ENCODE data around the gene OSGIN1.

OSGIN1 gene

DNA sequence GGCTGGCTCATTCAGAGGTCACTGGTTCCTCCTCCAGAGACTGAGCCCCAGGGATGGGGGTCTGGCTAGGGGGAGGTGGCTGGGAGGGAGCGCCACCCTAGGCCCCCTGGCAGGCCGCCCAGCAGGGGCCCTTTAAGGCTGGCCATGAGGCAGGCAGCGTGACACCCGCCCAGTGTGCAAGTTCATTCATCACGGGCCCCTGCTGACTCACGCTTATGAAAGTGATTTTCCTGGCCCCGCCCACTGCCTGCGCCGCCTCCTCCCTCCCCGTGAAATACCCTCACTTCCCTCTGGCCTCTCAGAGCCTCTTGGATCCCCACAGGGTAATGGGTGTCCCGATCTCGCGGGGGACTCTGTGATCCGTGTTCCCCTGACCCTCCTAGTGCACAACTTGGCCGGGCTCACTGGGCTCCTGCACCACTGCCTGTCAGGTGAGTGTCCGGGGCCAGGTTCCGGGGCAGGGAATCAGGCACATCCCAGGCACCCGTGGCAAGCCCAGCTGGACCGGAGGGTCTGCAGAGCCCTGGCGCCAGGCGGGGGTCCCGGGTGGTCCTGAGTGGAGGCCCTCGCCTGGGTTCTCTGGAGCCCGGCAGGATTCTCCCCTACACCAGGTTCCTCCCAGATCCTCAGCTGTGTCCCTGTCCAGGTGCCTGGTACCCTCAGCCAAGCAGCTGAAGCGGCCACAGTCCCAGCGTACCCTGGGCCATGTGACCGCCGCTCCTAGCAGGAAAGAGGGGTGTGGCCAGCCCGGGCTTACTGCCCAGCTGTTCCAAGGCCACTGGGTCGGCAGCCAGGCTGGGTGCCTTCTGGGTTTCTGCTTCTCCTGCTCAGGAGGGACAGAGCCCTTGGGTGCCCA lies at the start of gene OSGIN1:
OSGIN1 (plus strand) TSS at position 301 of the 856 bp plus-strand sequence. CDS start 4,432 bp downstream, outside the sequence.
- DNase-seq (ENCODE audit: low spot score): peak; percentile 84

- peak; percentile 66 for DNase-seq (ENCODE audit: low spot score)
Observed at GRCh38 chr16:83903751-83904150, 49.3 kb upstream of the OSGIN1 start.

GRCh38 chr16:83906683-83907082 lies 46.4 kb upstream of the OSGIN1 start:
- DNase-seq (ENCODE audit: low spot score): no peak

DNA sequence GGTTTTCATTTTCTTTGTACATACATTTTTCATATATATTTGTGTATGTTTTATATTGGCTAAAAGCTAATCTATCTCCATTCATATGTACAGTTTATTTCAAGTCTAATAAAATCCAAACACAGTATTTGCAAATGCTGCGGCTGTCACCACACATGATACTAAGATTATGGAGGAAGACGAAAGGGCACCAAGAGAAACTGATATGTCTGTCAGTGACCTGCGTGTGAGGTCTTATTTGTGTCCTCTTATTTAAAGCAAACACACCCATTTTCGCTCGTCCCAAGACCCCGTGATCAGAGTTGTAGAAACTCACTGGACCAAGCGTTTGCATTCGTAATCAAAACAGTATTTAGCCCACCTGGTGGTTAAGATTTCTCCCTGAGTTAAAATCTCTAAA lies 45.9 kb upstream of the OSGIN1 start:
- no peak for DNase-seq (ENCODE audit: low spot score)

DNA sequence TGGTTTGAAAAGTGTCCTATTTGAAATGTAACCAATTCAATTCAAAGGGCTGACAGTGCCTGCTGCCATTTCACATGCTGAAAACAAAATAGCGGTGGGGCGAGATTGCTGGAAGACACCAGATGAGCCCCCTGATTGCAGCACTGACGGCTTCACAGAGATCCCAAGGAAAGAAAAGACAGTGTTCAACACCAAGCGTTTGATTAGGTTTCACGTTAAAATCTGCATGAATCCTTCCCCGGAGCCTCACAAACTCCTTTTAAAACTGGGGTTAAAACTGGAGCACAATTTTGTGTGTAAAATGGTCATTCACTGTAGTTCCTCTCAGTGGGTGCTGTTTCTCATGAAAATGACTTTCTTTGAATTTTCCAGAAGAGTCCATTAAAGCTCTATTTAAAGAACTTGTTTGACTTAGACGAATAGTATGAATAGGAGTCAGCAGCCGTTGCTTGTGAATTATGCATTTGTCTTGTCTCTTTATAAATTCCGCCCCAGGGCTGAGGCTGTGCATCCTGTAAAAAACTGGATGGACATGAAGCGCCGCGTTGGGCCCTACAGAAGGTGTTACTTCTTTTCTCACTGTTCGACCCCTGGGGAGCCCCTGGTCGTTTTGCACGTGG lies 45.3 kb upstream of the OSGIN1 start:
- DNase-seq (ENCODE audit: low spot score): no peak

- DNase-seq (ENCODE audit: low spot score): no peak
Observed at GRCh38 chr16:83908798-83909197, 44.2 kb upstream of the OSGIN1 start.

DNA sequence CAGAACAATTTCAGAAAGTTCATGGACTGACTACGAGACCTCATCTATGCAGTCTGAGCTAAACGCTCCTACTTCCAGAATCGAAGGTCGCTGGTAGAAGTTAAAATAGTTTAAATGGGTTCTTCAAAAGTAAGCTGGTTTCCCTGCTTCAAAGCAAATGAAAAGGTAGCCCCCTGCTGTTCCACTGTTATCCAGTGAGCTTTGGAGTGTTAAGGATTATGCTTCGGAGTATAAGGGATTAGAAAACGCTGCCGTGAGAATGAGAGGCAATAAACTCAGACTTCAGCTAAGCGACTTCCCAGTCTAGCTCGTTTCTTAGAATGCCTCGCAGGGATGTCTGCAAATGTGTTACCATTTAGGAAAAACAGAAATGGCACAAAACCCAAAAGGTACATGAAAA lies 41.8 kb upstream of the OSGIN1 start:
- DNase-seq (ENCODE audit: low spot score): no peak

DNA sequence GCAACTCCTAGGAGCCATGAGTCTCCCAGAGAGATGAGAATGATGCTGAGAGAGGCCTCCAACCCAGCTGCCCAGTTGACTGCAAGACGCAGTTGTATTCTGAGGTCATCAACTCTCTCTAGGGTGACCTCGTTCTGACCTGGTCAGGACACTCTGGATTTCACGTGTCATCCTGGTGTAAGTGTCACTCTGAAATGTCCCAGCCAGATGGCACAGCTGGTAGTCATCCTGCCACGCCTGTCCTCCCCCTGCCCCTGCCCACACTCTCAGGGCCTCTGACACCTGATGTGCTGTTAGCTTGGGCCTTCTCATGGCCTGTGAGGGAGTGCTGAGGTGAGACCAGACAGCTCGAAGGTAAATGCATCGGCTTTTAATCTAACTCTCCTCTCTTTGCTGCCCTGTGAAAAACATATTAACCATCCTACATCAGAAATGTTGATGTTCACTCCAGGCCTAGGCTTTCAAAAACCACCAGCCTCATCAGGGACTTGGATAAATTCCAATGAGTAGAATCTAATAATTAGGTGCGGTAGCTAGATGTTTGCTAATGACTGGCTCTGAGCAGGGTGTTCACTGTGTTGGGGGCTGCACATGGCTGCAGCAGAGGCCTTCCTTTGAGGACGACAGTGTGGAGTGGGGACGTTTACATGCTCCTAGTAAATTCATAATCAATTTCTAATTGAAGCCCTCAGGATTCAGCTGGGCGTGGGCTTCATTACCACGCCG lies 40.4 kb upstream of the OSGIN1 start:
- DNase-seq (ENCODE audit: low spot score): no peak

GRCh38 chr16:83913245-83913633 lies 39.8 kb upstream of the OSGIN1 start:
- DNase-seq (ENCODE audit: low spot score): no peak

- DNase-seq (ENCODE audit: low spot score): no peak
Observed at GRCh38 chr16:83914091-83914710, 38.8 kb upstream of the OSGIN1 start.

GRCh38 chr16:83915081-83915480 lies 38.0 kb upstream of the OSGIN1 start:
- DNase-seq (ENCODE audit: low spot score): no peak

- DNase-seq (ENCODE audit: low spot score): no peak
Observed at GRCh38 chr16:83915491-83915890, 37.5 kb upstream of the OSGIN1 start.

GRCh38 chr16:83917152-83918120 lies 35.6 kb upstream of the OSGIN1 start:
- DNase-seq (ENCODE audit: low spot score): no peak

GRCh38 chr16:83920894-83921491 lies 32.0 kb upstream of the OSGIN1 start:
- DNase-seq (ENCODE audit: low spot score): no peak

- no peak for DNase-seq (ENCODE audit: low spot score)
Observed at GRCh38 chr16:83923581-83924365, 29.3 kb upstream of the OSGIN1 start.

- DNase-seq (ENCODE audit: low spot score): no peak
Observed at GRCh38 chr16:83924686-83925085, 28.4 kb upstream of the OSGIN1 start.

DNA sequence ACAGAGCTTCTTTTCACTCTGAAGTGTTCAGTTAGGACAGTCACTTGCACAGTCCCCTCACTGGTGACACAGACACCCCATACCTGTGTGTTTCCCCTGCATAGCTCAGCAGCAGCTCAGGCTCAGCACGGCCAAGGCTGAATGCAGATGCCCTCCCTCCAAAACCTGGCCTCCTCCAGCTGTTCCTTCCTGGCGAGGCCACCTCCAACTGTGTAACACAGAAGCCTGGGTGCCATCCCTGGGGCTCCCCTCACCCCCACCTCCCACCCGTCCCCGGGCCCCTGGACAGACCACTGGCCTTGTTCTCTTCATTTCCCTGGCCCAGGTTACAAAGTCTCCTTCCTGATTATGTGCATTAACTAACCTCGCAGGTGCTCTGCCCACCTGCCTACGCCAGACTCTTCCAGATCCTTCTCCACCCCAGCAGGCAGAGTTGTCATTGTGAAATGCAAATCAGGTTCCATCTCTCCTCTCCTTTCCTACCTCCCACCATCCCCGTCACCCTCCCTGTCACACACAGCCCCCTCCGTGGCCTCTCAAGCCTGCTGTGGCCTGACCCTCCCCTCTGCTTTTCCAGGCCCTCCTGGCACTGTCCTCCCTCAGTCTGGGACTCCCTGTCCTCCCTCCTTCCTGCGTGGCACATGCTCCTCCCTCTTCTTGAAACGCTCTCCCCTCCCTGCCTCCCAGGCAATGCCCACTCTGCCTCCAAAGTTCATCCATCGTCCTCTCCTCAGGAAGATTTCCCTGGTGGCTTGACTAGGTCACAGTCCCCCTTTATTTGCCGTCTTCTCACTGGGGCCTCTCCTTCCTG lies 27.7 kb upstream of the OSGIN1 start:
- DNase-seq (ENCODE audit: low spot score): no peak

GRCh38 chr16:83925957-83926725 lies 26.9 kb upstream of the OSGIN1 start:
- DNase-seq (ENCODE audit: low spot score): no peak

Measured in Ammon's horn (tissue), 1 donor.